H1 (cell line): Measurements from ENCODE around the gene PARD3.

Experiments used
- ATF3 ChIP-seq: IDR thresholded peaks from 2 replicates; pipeline ENCODE4 v1.6.1; 2011; ENCODE audit warnings: low read depth, mild to moderate bottlenecking, low read length; ENCODE audit not compliant: insufficient read depth
- FOSL1 ChIP-seq: IDR thresholded peaks from 2 replicates; pipeline ENCODE4 v1.6.1; 2011; ENCODE audit warnings: mild to moderate bottlenecking, low read depth, low read length, moderate library complexity; ENCODE audit not compliant: insufficient read depth
- KDM4A ChIP-seq: IDR thresholded peaks from one replicate; pipeline ENCODE4 v1.7.1; 2012; ENCODE audit warnings: low read depth, mild to moderate bottlenecking, moderate library complexity, low read length, inconsistent platforms; ENCODE audit not compliant: severe bottlenecking
- RXRA ChIP-seq: IDR thresholded peaks from 2 replicates; pipeline ENCODE4 v1.6.1; 2011; ENCODE audit warnings: low read depth, mild to moderate bottlenecking, low read length, moderate library complexity; ENCODE audit not compliant: insufficient read depth
- SIRT6 ChIP-seq: IDR thresholded peaks from one replicate; pipeline ENCODE4 v1.7.1; 2012; ENCODE audit warnings: low read length, inconsistent platforms

- TF ChIP-seq SIRT6 (no peak), RXRA (no peak), ATF3 (no peak), FOSL1 (no peak), KDM4A (no peak)
Observed at GRCh38 chr10:34183016-34183796, 631.9 kb downstream of the PARD3 start.
